ENCODE measurements around the gene SOCS6.
"Not testable (repeated sequence)": the region's sequence is repeated elsewhere in the genome, so short reads cannot be mapped to it uniquely, and the experiment has no call there.

SOCS6 gene

DNA sequence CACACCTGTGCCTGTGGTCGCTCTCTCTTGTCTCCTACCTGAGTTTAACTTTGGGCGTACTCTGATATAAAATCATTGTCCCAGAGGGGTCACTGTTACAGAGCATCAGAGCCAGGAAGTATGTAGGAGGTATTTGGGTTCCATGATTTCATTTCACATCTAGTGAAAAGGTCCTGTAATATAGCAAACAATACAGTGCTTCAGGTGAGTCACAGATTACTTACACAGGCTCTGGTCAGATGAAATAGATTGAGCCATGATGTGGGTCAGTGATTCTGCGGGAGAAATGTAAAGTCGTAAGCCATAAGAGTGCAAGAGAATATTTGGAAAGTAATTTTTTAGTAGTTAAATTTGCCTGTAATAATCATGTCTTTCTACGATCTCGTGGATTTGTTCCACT, 70.2 kb downstream of the SOCS6 start:
- Histone ChIP-seq H3K27ac (ENCODE audit: low read depth, low read length) (no peak overlapping the region), H3K4me3 (ENCODE audit: low read depth, low read length) (no peak overlapping the region), H3K9ac (ENCODE audit: low read length) (no peak overlapping the region), H3K9me3 (ENCODE audit: control insufficient read depth, insufficient read depth, low read depth, low read length) (peaks cover 6% of the 10 kb centered on the region; the same call in 1 of the 2 replicates), H3K4me1 (ENCODE audit: control insufficient read depth, insufficient read depth, low read length) (peaks cover 7% of the 10 kb centered on the region; the same call in 1 of the 2 replicates), H3K27me3 (ENCODE audit: control insufficient read depth, insufficient read depth, low read length) (no peaks in the 10 kb centered on the region), H3K36me3 (ENCODE audit: control insufficient read depth, insufficient read depth, low read length) (no peaks in the 10 kb centered on the region)

GRCh38 chr18:70362258-70362657, 73.4 kb downstream of the SOCS6 start:
- no peak overlapping the region for H3K4me3 ChIP-seq (ENCODE audit: low read depth, low read length)
- no peak overlapping the region for H3K9ac ChIP-seq (ENCODE audit: low read length)
- no peaks in the 10 kb centered on the region for H3K9me3 ChIP-seq (ENCODE audit: control insufficient read depth, insufficient read depth, low read depth, low read length)
- H3K27me3 ChIP-seq (ENCODE audit: control insufficient read depth, insufficient read depth, low read length): no peaks in the 10 kb centered on the region
- H3K4me1 ChIP-seq (ENCODE audit: control insufficient read depth, insufficient read depth, low read length): peaks cover 23% of the 10 kb centered on the region
- H3K27ac ChIP-seq (ENCODE audit: low read depth, low read length): no peak overlapping the region
- H3K36me3 ChIP-seq (ENCODE audit: control insufficient read depth, insufficient read depth, low read length): no peaks in the 10 kb centered on the region

- Histone ChIP-seq H3K4me1 (ENCODE audit: control insufficient read depth, insufficient read depth, low read length) (peaks cover 23% of the 10 kb centered on the region), H3K27ac (ENCODE audit: low read depth, low read length) (no peak overlapping the region), H3K4me3 (ENCODE audit: low read depth, low read length) (no peak overlapping the region), H3K9me3 (ENCODE audit: control insufficient read depth, insufficient read depth, low read depth, low read length) (no peaks in the 10 kb centered on the region), H3K36me3 (ENCODE audit: control insufficient read depth, insufficient read depth, low read length) (no peaks in the 10 kb centered on the region), H3K27me3 (ENCODE audit: control insufficient read depth, insufficient read depth, low read length) (no peaks in the 10 kb centered on the region), H3K9ac (ENCODE audit: low read length) (no peak overlapping the region)
Measured at GRCh38 chr18:70363861-70364260, 75.0 kb downstream of the SOCS6 start.

GRCh38 chr18:70365361-70365760, 76.5 kb downstream of the SOCS6 start:
- Histone ChIP-seq H3K27ac (ENCODE audit: low read depth, low read length) (peak overlapping the region; percentile 41; the same call in 1 of the 2 replicates), H3K27me3 (ENCODE audit: control insufficient read depth, insufficient read depth, low read length) (no peaks in the 10 kb centered on the region), H3K4me1 (ENCODE audit: control insufficient read depth, insufficient read depth, low read length) (peaks cover 23% of the 10 kb centered on the region), H3K36me3 (ENCODE audit: control insufficient read depth, insufficient read depth, low read length) (no peaks in the 10 kb centered on the region), H3K4me3 (ENCODE audit: low read depth, low read length) (no peak overlapping the region), H3K9me3 (ENCODE audit: control insufficient read depth, insufficient read depth, low read depth, low read length) (no peaks in the 10 kb centered on the region), H3K9ac (ENCODE audit: low read length) (no peak overlapping the region)

DNA sequence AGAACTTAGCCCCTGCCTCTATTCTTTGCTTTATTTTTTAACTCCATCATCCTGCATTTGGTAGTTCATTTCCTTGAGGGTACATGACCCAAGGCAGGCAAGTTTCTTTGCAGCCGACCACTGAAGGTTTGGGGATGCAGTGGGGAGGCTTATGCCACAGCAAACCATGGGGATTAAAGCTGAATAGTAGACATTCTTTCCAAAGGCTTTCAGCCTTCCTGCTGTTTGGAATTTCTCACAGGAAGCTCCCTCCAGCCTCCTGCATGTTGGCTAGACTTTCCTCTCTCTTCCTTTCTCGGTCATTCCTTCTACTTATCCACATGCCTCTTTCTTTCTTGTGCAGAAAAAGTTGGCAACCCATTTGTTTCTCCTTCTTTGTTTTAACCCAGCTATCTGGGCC, 77.3 kb downstream of the SOCS6 start:
- peak overlapping the region; percentile 42 for H3K9ac ChIP-seq (ENCODE audit: low read length)
- peak overlapping the region; percentile 41; the same call in 1 of the 2 replicates for H3K27ac ChIP-seq (ENCODE audit: low read depth, low read length)
- H3K27me3 ChIP-seq (ENCODE audit: control insufficient read depth, insufficient read depth, low read length): no peaks in the 10 kb centered on the region
- H3K36me3 ChIP-seq (ENCODE audit: control insufficient read depth, insufficient read depth, low read length): no peaks in the 10 kb centered on the region
- no peaks in the 10 kb centered on the region for H3K9me3 ChIP-seq (ENCODE audit: control insufficient read depth, insufficient read depth, low read depth, low read length)
- H3K4me1 ChIP-seq (ENCODE audit: control insufficient read depth, insufficient read depth, low read length): peaks cover 23% of the 10 kb centered on the region
- peak overlapping the region; percentile 13; the same call in 1 of the 2 replicates for H3K4me3 ChIP-seq (ENCODE audit: low read depth, low read length)

GRCh38 chr18:70366670-70367069, 77.8 kb downstream of the SOCS6 start:
- no peaks in the 10 kb centered on the region for H3K36me3 ChIP-seq (ENCODE audit: control insufficient read depth, insufficient read depth, low read length)
- H3K4me3 ChIP-seq (ENCODE audit: low read depth, low read length): peak overlapping the region; percentile 13; the same call in 1 of the 2 replicates
- peak overlapping the region; percentile 42 for H3K9ac ChIP-seq (ENCODE audit: low read length)
- no peaks in the 10 kb centered on the region for H3K27me3 ChIP-seq (ENCODE audit: control insufficient read depth, insufficient read depth, low read length)
- peak overlapping the region; percentile 41; the same call in 1 of the 2 replicates for H3K27ac ChIP-seq (ENCODE audit: low read depth, low read length)
- no peaks in the 10 kb centered on the region for H3K9me3 ChIP-seq (ENCODE audit: control insufficient read depth, insufficient read depth, low read depth, low read length)
- H3K4me1 ChIP-seq (ENCODE audit: control insufficient read depth, insufficient read depth, low read length): peaks cover 23% of the 10 kb centered on the region

GRCh38 chr18:70367344-70367743, 78.5 kb downstream of the SOCS6 start:
- H3K27ac ChIP-seq (ENCODE audit: low read depth, low read length); H3K9ac ChIP-seq (ENCODE audit: low read length); H3K36me3 ChIP-seq (ENCODE audit: control insufficient read depth, insufficient read depth, low read length); H3K4me3 ChIP-seq (ENCODE audit: low read depth, low read length); H3K9me3 ChIP-seq (ENCODE audit: control insufficient read depth, insufficient read depth, low read depth, low read length); H3K27me3 ChIP-seq (ENCODE audit: control insufficient read depth, insufficient read depth, low read length): not testable (repeated sequence)
- peaks cover 23% of the 10 kb centered on the region for H3K4me1 ChIP-seq (ENCODE audit: control insufficient read depth, insufficient read depth, low read length)

DNA sequence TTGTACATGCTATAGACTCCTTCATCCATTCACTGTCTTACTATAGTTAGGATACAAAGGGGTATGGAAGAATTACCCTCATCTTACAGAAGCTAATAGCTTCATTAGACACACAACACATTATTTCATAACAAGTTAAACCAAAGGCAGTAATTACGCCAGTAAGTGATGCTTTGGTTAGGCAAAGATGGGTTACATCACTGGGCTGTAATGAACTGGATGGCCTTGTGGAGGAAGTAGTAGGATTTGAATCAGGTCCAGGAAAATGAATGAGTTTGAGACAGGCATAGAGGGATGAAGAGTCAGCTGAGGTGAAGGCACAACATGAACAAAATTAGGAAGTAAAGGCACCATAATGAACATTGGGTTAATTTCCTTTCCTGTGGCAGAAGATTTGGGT, 80.1 kb downstream of the SOCS6 start:
- H3K4me1 ChIP-seq (ENCODE audit: control insufficient read depth, insufficient read depth, low read length): peaks cover 25% of the 10 kb centered on the region
- no peaks in the 10 kb centered on the region for H3K9me3 ChIP-seq (ENCODE audit: control insufficient read depth, insufficient read depth, low read depth, low read length)
- no peaks in the 10 kb centered on the region for H3K36me3 ChIP-seq (ENCODE audit: control insufficient read depth, insufficient read depth, low read length)
- H3K4me3 ChIP-seq (ENCODE audit: low read depth, low read length): no peak overlapping the region
- no peak overlapping the region for H3K27ac ChIP-seq (ENCODE audit: low read depth, low read length)
- H3K9ac ChIP-seq (ENCODE audit: low read length): no peak overlapping the region
- H3K27me3 ChIP-seq (ENCODE audit: control insufficient read depth, insufficient read depth, low read length): no peaks in the 10 kb centered on the region

GRCh38 chr18:70370762-70371733, 82.2 kb downstream of the SOCS6 start:
- Histone ChIP-seq H3K4me1 (ENCODE audit: control insufficient read depth, insufficient read depth, low read length) (peaks cover 14% of the 10 kb centered on the region), H3K9me3 (ENCODE audit: control insufficient read depth, insufficient read depth, low read depth, low read length) (0 out of 2 replicates have a peak, but pooled peaks cover 2% of the 10 kb centered on the region), H3K9ac (ENCODE audit: low read length) (no peak overlapping the region), H3K27me3 (ENCODE audit: control insufficient read depth, insufficient read depth, low read length) (no peaks in the 10 kb centered on the region), H3K4me3 (ENCODE audit: low read depth, low read length) (no peak overlapping the region), H3K36me3 (ENCODE audit: control insufficient read depth, insufficient read depth, low read length) (no peaks in the 10 kb centered on the region), H3K27ac (ENCODE audit: low read depth, low read length) (no peak overlapping the region)

DNA sequence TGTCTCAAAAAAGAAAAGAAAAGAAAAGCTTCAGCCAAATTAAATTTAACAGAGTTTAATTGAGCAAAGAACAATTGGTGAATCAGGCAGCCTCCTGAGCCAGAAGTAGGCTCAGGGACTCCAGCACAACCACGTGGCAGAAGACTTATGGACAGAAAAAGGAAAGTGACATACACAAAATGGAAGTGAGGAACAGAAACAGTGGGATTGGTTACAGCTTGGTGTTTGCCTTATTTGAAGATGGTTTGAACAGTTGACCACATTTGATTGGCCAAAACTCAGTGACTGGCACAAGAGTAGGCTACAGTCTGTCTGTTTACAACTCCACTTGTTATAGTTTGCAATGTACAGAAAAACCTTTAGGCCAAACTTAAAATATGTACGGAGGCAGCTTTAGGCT, 83.1 kb downstream of the SOCS6 start:
- H3K27me3 ChIP-seq (ENCODE audit: control insufficient read depth, insufficient read depth, low read length): no peaks in the 10 kb centered on the region
- no peaks in the 10 kb centered on the region for H3K36me3 ChIP-seq (ENCODE audit: control insufficient read depth, insufficient read depth, low read length)
- H3K4me3 ChIP-seq (ENCODE audit: low read depth, low read length): no peak overlapping the region
- H3K9ac ChIP-seq (ENCODE audit: low read length): no peak overlapping the region
- 0 out of 2 replicates have a peak, but pooled peaks cover 2% of the 10 kb centered on the region for H3K9me3 ChIP-seq (ENCODE audit: control insufficient read depth, insufficient read depth, low read depth, low read length)
- no peak overlapping the region for H3K27ac ChIP-seq (ENCODE audit: low read depth, low read length)
- H3K4me1 ChIP-seq (ENCODE audit: control insufficient read depth, insufficient read depth, low read length): peaks cover 6% of the 10 kb centered on the region; the same call in 1 of the 2 replicates

- H3K9me3 ChIP-seq (ENCODE audit: control insufficient read depth, insufficient read depth, low read depth, low read length): 0 out of 2 replicates have a peak, but pooled peaks cover 2% of the 10 kb centered on the region
- no peak overlapping the region for H3K9ac ChIP-seq (ENCODE audit: low read length)
- H3K36me3 ChIP-seq (ENCODE audit: control insufficient read depth, insufficient read depth, low read length): no peaks in the 10 kb centered on the region
- H3K27me3 ChIP-seq (ENCODE audit: control insufficient read depth, insufficient read depth, low read length): no peaks in the 10 kb centered on the region
- H3K27ac ChIP-seq (ENCODE audit: low read depth, low read length): no peak overlapping the region
- peaks cover 3% of the 10 kb centered on the region; the same call in 1 of the 2 replicates for H3K4me1 ChIP-seq (ENCODE audit: control insufficient read depth, insufficient read depth, low read length)
- H3K4me3 ChIP-seq (ENCODE audit: low read depth, low read length): no peak overlapping the region
Measured at GRCh38 chr18:70372450-70373041, 83.7 kb downstream of the SOCS6 start.
